Measurements from ENCODE around the gene NOTCH2. TPM values are rescaled to one million over a fixed set of nuclear protein-coding genes. Genes with fewer than 3 reads are reported as not detected.

Gene NOTCH2
- total and polyA plus RNA-seq, 9 of the 15 experiments (the other 6 are each of a cell fraction or from before 2014, with no cell fraction given): 0.04 to 1.2 (median 0.28) TPM; not detected in 1

DNA sequence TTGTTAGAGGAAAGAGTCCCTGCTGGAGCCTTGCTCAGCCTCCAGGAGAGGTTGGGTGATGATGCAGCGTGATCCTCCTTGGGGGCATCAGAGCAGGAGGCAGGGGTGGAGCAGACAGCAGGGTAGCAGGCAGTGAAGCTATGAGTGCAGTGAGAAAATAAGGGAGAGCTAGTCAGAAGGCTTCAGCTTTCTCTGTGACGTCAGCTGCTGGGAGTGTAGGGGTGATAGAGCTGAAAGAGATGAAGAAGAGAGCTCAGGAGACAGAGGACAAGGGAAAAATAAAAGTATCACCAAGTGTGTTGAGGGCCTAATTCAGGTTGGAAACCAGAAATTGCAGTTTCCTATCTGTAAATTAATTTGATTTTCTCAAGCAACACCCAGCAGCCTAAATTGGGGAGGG lies 170.9 kb downstream of the NOTCH2 start:
- WGBS (ENCODE audit: insufficient coverage, low coverage, missing lambda C conversion rate): 0% methylated on average over 2 of the region's 2 CpGs
- H3K9me1 ChIP-seq (ENCODE audit: control insufficient read depth, insufficient read depth, low read length): no peaks in the 10 kb centered on the region
- H3K27me3 ChIP-seq (ENCODE audit: control insufficient read depth in 2 of 2, insufficient read depth in 2 of 2, low read length in 2 of 2): peaks cover 29 to 34% of the 10 kb centered on the region in 2 experiments
- no peak overlapping the region for H3K27ac ChIP-seq (ENCODE audit: extremely low read depth, low read depth, low read length)
- POLR2A ChIA-PET: no interaction called here
- peaks cover 0 to 3% of the 10 kb centered on the region in 2 experiments; a peak in 1 of 5 replicates for H3K4me1 ChIP-seq (replicated peaks in 1 of 2; ENCODE audit: control insufficient read depth in 2 of 2, insufficient read depth in 2 of 2, low read length in 2 of 2)
- CTCF ChIA-PET (ENCODE audit: low intra/inter-chr PET ratio): no interaction called here
- FAIRE-seq (no peak), DNase-seq (ENCODE audit: extremely low read depth in 1 of 4, low spot score in 3 of 4) (no peak), ATAC-seq (no peak)
- H4K20me1 ChIP-seq (replicated peaks; ENCODE audit: control insufficient read depth, insufficient read depth, low read length): no peaks in the 10 kb centered on the region
- H3K4me3 ChIP-seq: no peak overlapping the region
- no peaks in the 10 kb centered on the region for H3K79me2 ChIP-seq (ENCODE audit: control insufficient read depth, insufficient read depth, low read length)
- no peak overlapping the region for H2AFZ ChIP-seq (ENCODE audit: low read depth, low read length)
- no TSS peak for BruUV-seq (replicated peaks)
- TF ChIP-seq, protein P1, sequence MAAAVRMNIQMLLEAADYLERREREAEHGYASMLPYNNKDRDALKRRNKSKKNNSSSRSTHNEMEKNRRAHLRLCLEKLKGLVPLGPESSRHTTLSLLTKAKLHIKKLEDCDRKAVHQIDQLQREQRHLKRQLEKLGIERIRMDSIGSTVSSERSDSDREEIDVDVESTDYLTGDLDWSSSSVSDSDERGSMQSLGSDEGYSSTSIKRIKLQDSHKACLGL (CRISPR knock-in tag; IDR thresholded peaks at IDR 0.05; ENCODE audit: borderline replicate concordance, poor library complexity, severe bottlenecking): no peak
- TF ChIP-seq, protein P2, sequence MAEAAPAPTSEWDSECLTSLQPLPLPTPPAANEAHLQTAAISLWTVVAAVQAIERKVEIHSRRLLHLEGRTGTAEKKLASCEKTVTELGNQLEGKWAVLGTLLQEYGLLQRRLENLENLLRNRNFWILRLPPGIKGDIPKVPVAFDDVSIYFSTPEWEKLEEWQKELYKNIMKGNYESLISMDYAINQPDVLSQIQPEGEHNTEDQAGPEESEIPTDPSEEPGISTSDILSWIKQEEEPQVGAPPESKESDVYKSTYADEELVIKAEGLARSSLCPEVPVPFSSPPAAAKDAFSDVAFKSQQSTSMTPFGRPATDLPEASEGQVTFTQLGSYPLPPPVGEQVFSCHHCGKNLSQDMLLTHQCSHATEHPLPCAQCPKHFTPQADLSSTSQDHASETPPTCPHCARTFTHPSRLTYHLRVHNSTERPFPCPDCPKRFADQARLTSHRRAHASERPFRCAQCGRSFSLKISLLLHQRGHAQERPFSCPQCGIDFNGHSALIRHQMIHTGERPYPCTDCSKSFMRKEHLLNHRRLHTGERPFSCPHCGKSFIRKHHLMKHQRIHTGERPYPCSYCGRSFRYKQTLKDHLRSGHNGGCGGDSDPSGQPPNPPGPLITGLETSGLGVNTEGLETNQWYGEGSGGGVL (CRISPR knock-in tag; IDR thresholded peaks at IDR 0.05): no peak
- no peak for TF ChIP-seq BCL6 (CRISPR knock-in tag; IDR thresholded peaks at IDR 0.05)
- TF ChIP-seq ZNF23 (CRISPR knock-in tag; IDR thresholded peaks at IDR 0.05): no peak
- no peak for TF ChIP-seq ZNF175 (CRISPR knock-in tag; IDR thresholded peaks at IDR 0.05; ENCODE audit: low read depth)
- no peak for TF ChIP-seq PRPF4 (IDR thresholded peaks at IDR 0.05; ENCODE audit: insufficient read depth, low read depth, low read length, poor library complexity, severe bottlenecking)
- no peak for TF ChIP-seq ZNF668 (CRISPR knock-in tag; IDR thresholded peaks at IDR 0.05)
- TF ChIP-seq ZNF76 (CRISPR knock-in tag; IDR thresholded peaks at IDR 0.05; ENCODE audit: borderline replicate concordance): no peak
- no peak for TF ChIP-seq SIRT6 (IDR thresholded peaks at IDR 0.05; ENCODE audit: low read depth, low read length)
- TF ChIP-seq, protein P3, sequence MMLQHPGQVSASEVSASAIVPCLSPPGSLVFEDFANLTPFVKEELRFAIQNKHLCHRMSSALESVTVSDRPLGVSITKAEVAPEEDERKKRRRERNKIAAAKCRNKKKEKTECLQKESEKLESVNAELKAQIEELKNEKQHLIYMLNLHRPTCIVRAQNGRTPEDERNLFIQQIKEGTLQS (IDR thresholded peaks at IDR 0.05): no peak
- TF ChIP-seq, protein P3 (CRISPR knock-in tag; conservative IDR thresholded peaks at IDR 0.05): no peak
- no peak for TF ChIP-seq FOS (IDR thresholded peaks at IDR 0.05; ENCODE audit: extremely low read depth, insufficient read length)
- no peak for TF ChIP-seq HDAC1 (IDR thresholded peaks at IDR 0.05)
- no peak for TF ChIP-seq HMG20A (CRISPR knock-in tag; conservative IDR thresholded peaks at IDR 0.05)
- TF ChIP-seq PHB2 (IDR thresholded peaks at IDR 0.05; ENCODE audit: low read depth): no peak
- TF ChIP-seq, protein P4, sequence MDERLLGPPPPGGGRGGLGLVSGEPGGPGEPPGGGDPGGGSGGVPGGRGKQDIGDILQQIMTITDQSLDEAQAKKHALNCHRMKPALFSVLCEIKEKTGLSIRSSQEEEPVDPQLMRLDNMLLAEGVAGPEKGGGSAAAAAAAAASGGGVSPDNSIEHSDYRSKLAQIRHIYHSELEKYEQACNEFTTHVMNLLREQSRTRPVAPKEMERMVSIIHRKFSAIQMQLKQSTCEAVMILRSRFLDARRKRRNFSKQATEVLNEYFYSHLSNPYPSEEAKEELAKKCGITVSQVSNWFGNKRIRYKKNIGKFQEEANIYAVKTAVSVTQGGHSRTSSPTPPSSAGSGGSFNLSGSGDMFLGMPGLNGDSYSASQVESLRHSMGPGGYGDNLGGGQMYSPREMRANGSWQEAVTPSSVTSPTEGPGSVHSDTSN (CRISPR knock-in tag; IDR thresholded peaks at IDR 0.05; ENCODE audit: low read depth): no peak
- TF ChIP-seq, protein P4 (tag; conservative IDR thresholded peaks at IDR 0.05; ENCODE audit: low read depth): no peak
- TF ChIP-seq SMARCA4 (IDR thresholded peaks at IDR 0.05): no peak
- no peak overlapping the region for H3K4me2 ChIP-seq (ENCODE audit: insufficient read depth, low read length)
- no peaks in the 10 kb centered on the region for H3K9me3 ChIP-seq (replicated peaks; ENCODE audit: control insufficient read depth, insufficient read depth, low read depth, low read length)
- in situ Hi-C loops (cut with MboI): no loop called here
- intact Hi-C loops (cut with micrococcal nuclease): no loop called here
- no peak overlapping the region for H3K9ac ChIP-seq (ENCODE audit: insufficient read depth in 1 of 2, low read depth in 2 of 2, low read length in 2 of 2)
- no peaks in the 10 kb centered on the region for H3K36me3 ChIP-seq (ENCODE audit: control insufficient read depth, insufficient read depth, low read length)

All from K562 (cell line).